ENCODE measurements around the gene YRDC.

YRDC gene

GRCh38 chr1:37765916-37766664 lies 41.9 kb downstream of the YRDC start:
- DNase-seq = no peak

GRCh38 chr1:37764888-37765441 lies 43.0 kb downstream of the YRDC start, which contains the start of gene EPHA10:
Gene EPHA10 (minus strand): TSS chr1:37765120. CDS start chr1:37765066, 54 bp downstream.
- DNase-seq = no peak

GRCh38 chr1:37764414-37764825 lies 43.6 kb downstream of the YRDC start:
- no peak for DNase-seq

- no peak for DNase-seq
These were observed 44.1 kb downstream of the YRDC start for GRCh38 chr1:37763791-37764413.

- DNase-seq = no peak
These were observed 45.5 kb downstream of the YRDC start for GRCh38 chr1:37762516-37762915.

GRCh38 chr1:37761416-37762095 lies 46.5 kb downstream of the YRDC start:
- DNase-seq = no peak

GRCh38 chr1:37759451-37759850 lies 48.6 kb downstream of the YRDC start:
- no peak for DNase-seq

- no peak for DNase-seq
These were observed 52.0 kb downstream of the YRDC start for GRCh38 chr1:37755951-37756560.

- DNase-seq = no peak
These were observed 52.7 kb downstream of the YRDC start for GRCh38 chr1:37755290-37755689.

- DNase-seq = no peak
These were observed 54.3 kb downstream of the YRDC start for GRCh38 chr1:37753473-37754321.
